ENCODE measurements around the gene TAMALIN. TPM values are rescaled to one million over a fixed set of nuclear protein-coding genes. Genes with fewer than 3 reads are reported as not detected.

The TAMALIN gene
- total and polyA plus RNA-seq, 2 of the 4 experiments (the other 2 are of a cell fraction) = 2.7 to 5.3 TPM

DNA sequence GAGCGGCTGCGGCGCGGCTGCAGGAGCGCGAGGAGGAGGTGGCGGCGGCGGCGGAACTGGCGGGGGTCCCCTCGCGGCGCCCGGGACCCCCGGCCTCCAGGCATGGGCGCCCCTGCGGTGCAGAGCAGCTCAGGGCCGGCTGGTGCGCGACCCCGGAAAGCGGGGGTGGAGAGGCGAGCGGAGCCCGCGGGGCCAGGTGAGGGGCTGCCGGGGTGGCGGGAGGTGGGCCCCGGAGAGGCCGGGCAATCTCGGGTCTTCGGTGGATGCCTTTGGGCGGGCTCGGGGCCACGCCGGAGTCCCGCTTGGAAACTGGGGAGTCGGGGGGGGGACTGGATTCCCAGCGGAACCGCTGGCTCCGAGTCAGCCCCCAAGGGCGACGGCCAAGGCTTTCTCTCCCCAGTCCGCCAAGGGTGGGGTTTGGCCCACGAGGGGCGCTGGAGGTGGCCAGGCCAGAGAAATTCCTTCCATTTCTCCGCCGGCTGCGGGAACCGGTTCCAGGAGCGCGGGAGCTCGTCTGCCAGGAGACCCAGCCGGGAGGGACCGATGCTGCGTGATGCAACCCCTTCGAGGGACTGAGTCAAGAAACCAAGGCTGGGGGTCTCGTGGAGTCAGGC, 30.6 kb downstream of the TAMALIN start:
- Histone ChIP-seq H3K4me2 (ENCODE audit: low read depth, low read length) (peak overlapping the region; percentile 89), H3K4me1 (ENCODE audit: control insufficient read depth, insufficient read depth, low read length) (peaks cover 6% of the 10 kb centered on the region), H4K8ac (ENCODE audit: low read depth in 2 of 2, low read length in 2 of 2) (peak overlapping the region in 1 of 2 experiments; percentile 32; a peak in 1 of 4 replicates), H3K9me1 (ENCODE audit: insufficient read depth, low read length) (peaks cover 29% of the 10 kb centered on the region), H3K36me3 (ENCODE audit: control insufficient read depth, insufficient read depth, low read length) (peaks cover 2% of the 10 kb centered on the region; the same call in 1 of the 2 replicates), H3K23ac (ENCODE audit: low read depth, low read length) (peak overlapping the region; percentile 95), H4K91ac (ENCODE audit: insufficient read depth, low read depth, low read length) (peak overlapping the region; percentile 37; the same call in 1 of the 2 replicates), H3K27ac (ENCODE audit: insufficient read depth, low read length) (peak overlapping the region; percentile 23), H4K5ac (ENCODE audit: low read depth, low read length) (no peak overlapping the region; the same call in 1 of the 2 replicates), H2BK15ac (ENCODE audit: low read depth, low read length) (no peak overlapping the region; the same call in 2 of the 3 replicates), H3K4ac (ENCODE audit: low read depth, low read length) (peak overlapping the region; percentile 90), H2BK5ac (ENCODE audit: low read depth, low read length, poor library complexity, severe bottlenecking) (peak overlapping the region; percentile 49), H3K14ac (replicated peaks; ENCODE audit: low read depth, low read length) (peak overlapping the region; percentile 93), H2AFZ (replicated peaks; ENCODE audit: low read length, poor library complexity) (peak overlapping the region; percentile 89), H4K20me1 (ENCODE audit: insufficient read depth, low read length) (peaks cover 37% of the 10 kb centered on the region), H3K4me3 (ENCODE audit: insufficient read depth, low read depth, low read length) (peak overlapping the region; percentile 72), H3K79me1 (ENCODE audit: low read depth in 1 of 2, low read length in 2 of 2) (peaks cover 13 to 56% of the 10 kb centered on the region in 2 experiments; a peak in 3 of 4 replicates), H2BK20ac (ENCODE audit: low read depth, low read length) (no peak overlapping the region), H2BK120ac (ENCODE audit: low read depth, low read length) (peak overlapping the region; percentile 41; the same call in 1 of the 2 replicates), H2AK5ac (ENCODE audit: low read depth, low read length) (peak overlapping the region; percentile 64; the same call in 1 of the 2 replicates), H2AK9ac (replicated peaks; ENCODE audit: low read depth, low read length, poor library complexity) (peak overlapping the region; percentile 87), H3K56ac (ENCODE audit: extremely low read depth, insufficient read depth, low read length) (peak overlapping the region; percentile 19; the same call in 1 of the 2 replicates), H3K9me3 (ENCODE audit: control insufficient read depth, insufficient read depth, low read length) (no peaks in the 10 kb centered on the region), H3K27me3 (ENCODE audit: control insufficient read depth, insufficient read depth, low read length) (no peaks in the 10 kb centered on the region), H3K18ac (ENCODE audit: low read depth, low read length) (peak overlapping the region; percentile 1; the same call in 1 of the 2 replicates), H3K9ac (ENCODE audit: low read depth, low read length) (peak overlapping the region; percentile 57)
- ChIA-PET POLR2A (ENCODE audit: unreplicated experiment) (no interaction called here), CTCF (interaction anchor here (0.6 to 1.8 kb wide), 2 partner anchors 12 to 242 kb away, joined by 3 to 7 read pairs; no protein-coding TSS in a partner anchor)
- no TSS peak for BruUV-seq (replicated peaks)
- intact Hi-C loops (cut with micrococcal nuclease) = no loop called here
- peak; percentile 46 for DNase-seq
- dilution Hi-C loops (cut with HindIII; ENCODE audit: low sequenced_read_pairs, unreplicated experiment) = no loop called here
- ATAC-seq (ENCODE audit: low read depth) = peak; percentile 3; the same call in 1 of the 2 replicates
- in situ Hi-C loops (cut with MboI; ENCODE audit: low sequenced_read_pairs) = no loop called here
- WGBS, 2 experiments (ENCODE audit: extremely low coverage in 2 of 2, insufficient read length in 1 of 2) = 3% methylated on average over 14 of the region's 59 CpGs; no CpG with 5 or more reads in 1 of the 2 experiments
- TF ChIP-seq, protein P1, sequence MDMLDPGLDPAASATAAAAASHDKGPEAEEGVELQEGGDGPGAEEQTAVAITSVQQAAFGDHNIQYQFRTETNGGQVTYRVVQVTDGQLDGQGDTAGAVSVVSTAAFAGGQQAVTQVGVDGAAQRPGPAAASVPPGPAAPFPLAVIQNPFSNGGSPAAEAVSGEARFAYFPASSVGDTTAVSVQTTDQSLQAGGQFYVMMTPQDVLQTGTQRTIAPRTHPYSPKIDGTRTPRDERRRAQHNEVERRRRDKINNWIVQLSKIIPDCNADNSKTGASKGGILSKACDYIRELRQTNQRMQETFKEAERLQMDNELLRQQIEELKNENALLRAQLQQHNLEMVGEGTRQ (IDR thresholded peaks at IDR 0.05; ENCODE audit: low read depth, low read length) = no peak
- TF ChIP-seq MAZ (IDR thresholded peaks at IDR 0.05; ENCODE audit: borderline replicate concordance, low read depth, low read length) (no peak), BHLHE40 (IDR thresholded peaks at IDR 0.05; ENCODE audit: low read depth, low read length) (no peak), RFX5 (IDR thresholded peaks at IDR 0.05; ENCODE audit: low read depth, low read length) (no peak), POLR2A (IDR thresholded peaks at IDR 0.05; ENCODE audit: low read depth, low read length) (peak; percentile 82), MAFK (IDR thresholded peaks at IDR 0.05; ENCODE audit: low read depth, low read length) (no peak), RCOR1 (IDR thresholded peaks at IDR 0.05; ENCODE audit: insufficient replicate concordance, low read length) (no peak), SMC3 (IDR thresholded peaks at IDR 0.05; ENCODE audit: low read depth, low read length) (no peak), CEBPB (IDR thresholded peaks at IDR 0.05; ENCODE audit: low read depth, low read length) (peak; percentile 76), MXI1 (IDR thresholded peaks at IDR 0.05; ENCODE audit: borderline replicate concordance, low read depth, low read length) (no peak), NFE2L2 (IDR thresholded peaks at IDR 0.05; ENCODE audit: low read depth, low read length) (no peak), RAD21 (IDR thresholded peaks at IDR 0.05; ENCODE audit: low read length) (no peak), ELK1 (IDR thresholded peaks at IDR 0.05; ENCODE audit: borderline replicate concordance, low read depth, low read length) (no peak)
- TF ChIP-seq, protein P2, sequence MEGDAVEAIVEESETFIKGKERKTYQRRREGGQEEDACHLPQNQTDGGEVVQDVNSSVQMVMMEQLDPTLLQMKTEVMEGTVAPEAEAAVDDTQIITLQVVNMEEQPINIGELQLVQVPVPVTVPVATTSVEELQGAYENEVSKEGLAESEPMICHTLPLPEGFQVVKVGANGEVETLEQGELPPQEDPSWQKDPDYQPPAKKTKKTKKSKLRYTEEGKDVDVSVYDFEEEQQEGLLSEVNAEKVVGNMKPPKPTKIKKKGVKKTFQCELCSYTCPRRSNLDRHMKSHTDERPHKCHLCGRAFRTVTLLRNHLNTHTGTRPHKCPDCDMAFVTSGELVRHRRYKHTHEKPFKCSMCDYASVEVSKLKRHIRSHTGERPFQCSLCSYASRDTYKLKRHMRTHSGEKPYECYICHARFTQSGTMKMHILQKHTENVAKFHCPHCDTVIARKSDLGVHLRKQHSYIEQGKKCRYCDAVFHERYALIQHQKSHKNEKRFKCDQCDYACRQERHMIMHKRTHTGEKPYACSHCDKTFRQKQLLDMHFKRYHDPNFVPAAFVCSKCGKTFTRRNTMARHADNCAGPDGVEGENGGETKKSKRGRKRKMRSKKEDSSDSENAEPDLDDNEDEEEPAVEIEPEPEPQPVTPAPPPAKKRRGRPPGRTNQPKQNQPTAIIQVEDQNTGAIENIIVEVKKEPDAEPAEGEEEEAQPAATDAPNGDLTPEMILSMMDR (conservative IDR thresholded peaks at IDR 0.05; ENCODE audit: low read depth, low read length) = no peak; the same call in 1 of the 2 replicates
